A673 (cell line): ENCODE measurements around the gene NBEA. TPM values are rescaled to one million over a fixed set of nuclear protein-coding genes. Genes with fewer than 3 reads are reported as not detected.

ENCODE experiments used
- BruUV-seq: library from RNA; stranded (reverse); fragments of 400-500 nt; replicated peaks from 2 replicates; lab custom pipeline; 2021; lab: Mats Ljungman, UMichigan
- CTCF ChIA-PET: fragments of 300-600 bp; sonication (Branson Sonifier 250); formaldehyde crosslinking; loops from one replicate; lab custom pipeline; 2022; ENCODE audit warnings: antibody characterized with exemption; lab: Charles Lee
- POLR2A ChIA-PET: fragments of 300-600 bp; sonication (Branson Sonifier 250); formaldehyde crosslinking; loops from one replicate; lab custom pipeline; 2022; ENCODE audit warnings: antibody characterized with exemption; ENCODE audit not compliant: low non-redundant PET; lab: Charles Lee
- DNase-seq: peaks from one replicate; pipeline ENCODE4 v3.0.0-alpha.2; 2015; ENCODE audit warnings: low spot score
- H3K27ac ChIP-seq: fragments of 200-600 bp; sonication (generic); 2 replicates; pipeline ENCODE4 v1.5.1; 2016; ENCODE audit warnings: mixed run types, low read depth, mild to moderate bottlenecking, mixed read lengths, antibody characterized with exemption, low read length; ENCODE audit not compliant: poor library complexity, severe bottlenecking
- H3K27me3 ChIP-seq: fragments of 200-600 bp; sonication (generic); replicated peaks from 2 replicates; pipeline ENCODE4 v1.6.1; 2017; ENCODE audit warnings: mixed run types, low read depth, mild to moderate bottlenecking, mixed read lengths, antibody characterized with exemption, low read length; ENCODE audit not compliant: insufficient read depth, poor library complexity
- H3K36me3 ChIP-seq: fragments of 200-600 bp; sonication (generic); 2 replicates; pipeline ENCODE4 v1.6.1; 2016; ENCODE audit warnings: mixed run types, mild to moderate bottlenecking, mixed read lengths, antibody characterized with exemption, low read length; ENCODE audit not compliant: insufficient read depth, poor library complexity, severe bottlenecking
- H3K4me1 ChIP-seq: fragments of 200-600 bp; sonication (generic); 2 replicates; pipeline ENCODE4 v1.6.1; 2017; ENCODE audit warnings: mixed run types, mild to moderate bottlenecking, mixed read lengths, antibody characterized with exemption, low read length; ENCODE audit not compliant: insufficient read depth, poor library complexity, severe bottlenecking
- H3K4me3 ChIP-seq: fragments of 200-600 bp; sonication (generic); 2 replicates; pipeline ENCODE4 v1.5.1; 2016; ENCODE audit warnings: low read depth, mixed run types, mild to moderate bottlenecking, mixed read lengths, low read length; ENCODE audit not compliant: poor library complexity, severe bottlenecking
- H3K9me3 ChIP-seq: fragments of 200-600 bp; sonication (generic); 2 replicates; pipeline ENCODE4 v1.6.1; 2016; ENCODE audit warnings: mixed run types, low read depth, mild to moderate bottlenecking, mixed read lengths, antibody characterized with exemption, low read length; ENCODE audit not compliant: poor library complexity, severe bottlenecking
- EZH2 ChIP-seq: fragments of 200-600 bp; sonication (generic); IDR thresholded peaks from 2 replicates; pipeline ENCODE4 v1.6.1; 2017; ENCODE audit warnings: borderline replicate concordance, low read depth, mild to moderate bottlenecking, mixed read lengths, antibody characterized with exemption, low read length; ENCODE audit not compliant: poor library complexity, severe bottlenecking
- intact Hi-C: fragments of 100-400 bp; cut with micrococcal nuclease; formaldehyde crosslinking; loops from one replicate; pipeline ENCODE4 v1.10.0; 2022; ENCODE audit not compliant: unreplicated experiment
- total RNA-seq: library from RNA; stranded (reverse); gene quantifications from 2 replicates; pipeline ENCODE4 v1.2.3, GENCODE V29; 2021
- TF ChIP-seq, protein P1 (sequence below): fragments of 300-800, 200-600 bp; sonication (generic); conservative IDR thresholded peaks from 2 replicates; pipeline ENCODE4 v1.5.1; 2017; ENCODE audit warnings: low read depth, mild to moderate bottlenecking, antibody characterized with exemption, low read length, moderate library complexity, mixed read lengths

Gene NBEA
- total RNA-seq, 1 experiment from 2014 or later, result 4.2 TPM

DNA sequence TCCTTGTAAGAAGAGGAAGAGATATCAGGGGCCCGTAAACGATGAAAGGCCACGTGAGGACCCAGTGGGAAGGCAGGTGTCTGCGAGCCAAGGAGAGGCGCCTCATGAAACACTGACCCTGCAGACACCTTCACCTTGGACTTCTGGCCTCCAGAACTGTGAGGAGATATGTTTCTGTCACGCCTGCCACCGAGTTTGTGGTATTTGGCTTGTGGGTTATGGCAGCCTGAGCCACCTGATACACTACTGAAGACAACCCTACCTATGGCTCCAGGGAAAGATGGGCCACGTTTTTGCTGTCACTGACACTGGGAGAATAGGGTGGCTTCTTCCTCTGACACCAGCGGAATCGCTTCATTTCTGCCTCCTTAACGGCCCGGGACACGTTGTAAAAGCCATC lies 752.0 kb downstream of the NBEA start:
- intact Hi-C loops, result no loop called here
- DNase-seq, result no peak

GRCh38 chr13:35694549-35695447 lies 752.7 kb downstream of the NBEA start:
- no peak for DNase-seq
- intact Hi-C loops, result no loop called here
- TF ChIP-seq EZH2, result no peak
- TF ChIP-seq, protein P1, sequence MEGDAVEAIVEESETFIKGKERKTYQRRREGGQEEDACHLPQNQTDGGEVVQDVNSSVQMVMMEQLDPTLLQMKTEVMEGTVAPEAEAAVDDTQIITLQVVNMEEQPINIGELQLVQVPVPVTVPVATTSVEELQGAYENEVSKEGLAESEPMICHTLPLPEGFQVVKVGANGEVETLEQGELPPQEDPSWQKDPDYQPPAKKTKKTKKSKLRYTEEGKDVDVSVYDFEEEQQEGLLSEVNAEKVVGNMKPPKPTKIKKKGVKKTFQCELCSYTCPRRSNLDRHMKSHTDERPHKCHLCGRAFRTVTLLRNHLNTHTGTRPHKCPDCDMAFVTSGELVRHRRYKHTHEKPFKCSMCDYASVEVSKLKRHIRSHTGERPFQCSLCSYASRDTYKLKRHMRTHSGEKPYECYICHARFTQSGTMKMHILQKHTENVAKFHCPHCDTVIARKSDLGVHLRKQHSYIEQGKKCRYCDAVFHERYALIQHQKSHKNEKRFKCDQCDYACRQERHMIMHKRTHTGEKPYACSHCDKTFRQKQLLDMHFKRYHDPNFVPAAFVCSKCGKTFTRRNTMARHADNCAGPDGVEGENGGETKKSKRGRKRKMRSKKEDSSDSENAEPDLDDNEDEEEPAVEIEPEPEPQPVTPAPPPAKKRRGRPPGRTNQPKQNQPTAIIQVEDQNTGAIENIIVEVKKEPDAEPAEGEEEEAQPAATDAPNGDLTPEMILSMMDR, result no peak
- POLR2A ChIA-PET, result no interaction called here
- Histone ChIP-seq H3K9me3 (no peaks in the 10 kb centered on the region), H3K4me3 (no peak overlapping the region), H3K4me1 (no peaks in the 10 kb centered on the region), H3K36me3 (no peaks in the 10 kb centered on the region), H3K27ac (no peak overlapping the region), H3K27me3 (no peaks in the 10 kb centered on the region)
- CTCF ChIA-PET, result no interaction called here
- no TSS peak for BruUV-seq

More for the DNA sequence above, 752.0 kb downstream of the NBEA start:
- no peaks in the 10 kb centered on the region for H3K9me3 ChIP-seq
- no peaks in the 10 kb centered on the region for H3K27me3 ChIP-seq
- TF ChIP-seq EZH2, result no peak
- TF ChIP-seq, protein P1, result no peak
- no peak overlapping the region for H3K27ac ChIP-seq
- CTCF ChIA-PET, result no interaction called here
- BruUV-seq, result no TSS peak
- no peaks in the 10 kb centered on the region for H3K4me1 ChIP-seq
- H3K4me3 ChIP-seq, result no peak overlapping the region
- POLR2A ChIA-PET, result no interaction called here
- H3K36me3 ChIP-seq, result no peaks in the 10 kb centered on the region

DNA sequence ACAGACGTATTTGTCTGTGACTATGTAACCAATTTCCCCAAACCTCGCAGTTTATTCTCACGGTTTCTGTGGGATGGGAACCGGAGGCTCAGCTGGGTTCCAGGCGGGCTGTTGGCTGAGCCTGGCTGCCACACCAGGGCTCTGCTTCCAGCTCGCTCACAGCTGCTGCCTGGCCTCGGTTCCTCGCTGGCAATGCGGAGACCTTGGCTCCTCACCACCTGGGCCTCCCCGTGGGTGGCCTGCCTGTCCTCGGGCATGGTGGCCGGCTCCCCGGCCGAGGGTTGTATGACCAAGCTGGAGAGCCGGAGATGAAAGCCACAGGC lies 753.3 kb downstream of the NBEA start:
- Histone ChIP-seq H3K36me3 (no peaks in the 10 kb centered on the region), H3K9me3 (no peaks in the 10 kb centered on the region), H3K4me1 (no peaks in the 10 kb centered on the region), H3K4me3 (no peak overlapping the region), H3K27ac (no peak overlapping the region), H3K27me3 (no peaks in the 10 kb centered on the region)
- ChIA-PET CTCF (no interaction called here), POLR2A (no interaction called here)
- BruUV-seq, result no TSS peak
- no peak for DNase-seq
- TF ChIP-seq EZH2, result no peak
- TF ChIP-seq, protein P1, result no peak
- intact Hi-C loops, result no loop called here
